HCT116 (cell line): ENCODE measurements around the gene COL16A1. TPM values are rescaled to one million over a fixed set of nuclear protein-coding genes. Genes with fewer than 3 reads are reported as not detected.

Experiments
- ATAC-seq: fragments of 200-7000 bp; cut with Tn5 transposase; 2 replicates; pipeline ENCODE4 v1.9.1; 2020; ENCODE audit warnings: mild to moderate bottlenecking, moderate library complexity
- BruUV-seq: library from RNA; stranded (reverse); fragments of 400-500 nt; replicated peaks from 2 replicates; lab custom pipeline; 2021; lab: Mats Ljungman, UMichigan
- CTCF ChIA-PET: fragments of 300-600 bp; sonication (Branson Sonifier 250); formaldehyde crosslinking; loops from one replicate; lab custom pipeline; 2021; ENCODE audit warnings: antibody characterized with exemption; lab: Charles Lee
- POLR2A ChIA-PET: fragments of 300-600, 350-600 bp; sonication (Branson Sonifier 250); formaldehyde crosslinking; loops from one replicate; lab custom pipeline; 2021; ENCODE audit warnings: antibody characterized with exemption; lab: Charles Lee
- RAD21 ChIA-PET, 2 experiments: fragments of 300-600 bp; sonication (Branson Sonifier 250); formaldehyde crosslinking; loops; one replicate each; lab custom pipeline; 2023; ENCODE audit warnings: low total read pairs in 2 of 2; ENCODE audit not compliant: uncharacterized antibody in 2 of 2, unreplicated experiment in 2 of 2, low non-redundant PET in 1 of 2; lab: Charles Lee
- DNase-seq: peaks from one replicate; pipeline ENCODE4 v3.0.0-alpha.2; 2010; ENCODE audit warnings: low read depth, low spot score
- H2AFZ ChIP-seq: fragments of 200-600 bp; shearing (Covaris generic), sonication (generic); 2 replicates; pipeline ENCODE4 v1.6.1; 2017; ENCODE audit warnings: low read depth, mixed run types, mixed read lengths, antibody characterized with exemption, low read length; ENCODE audit not compliant: poor library complexity, severe bottlenecking
- H3K27ac ChIP-seq: 2 replicates; pipeline ENCODE4 v1.5.1; 2012; ENCODE audit warnings: low read depth, low read length
- H3K27me3 ChIP-seq: fragments of 200-600 bp; sonication (generic); 2 replicates; pipeline ENCODE4 v1.6.1; 2016; ENCODE audit warnings: mixed run types, low read length, mixed read lengths; ENCODE audit not compliant: insufficient read depth
- H3K36me3 ChIP-seq, 2 experiments: fragments of 200-500 bp in 1 of 2; fragments of 200-600 bp in 1 of 2; sonication (Bioruptor generic) in 1 of 2; sonication (generic) in 1 of 2; 2 replicates each; pipeline versions ENCODE4 v1.5.1 to v1.6.1; 2014 to 2016; ENCODE audit warnings: low read length in 2 of 2, inconsistent platforms in 1 of 2, mixed read lengths in 1 of 2, mixed run types in 1 of 2; ENCODE audit not compliant: insufficient read depth in 2 of 2, control insufficient read depth in 1 of 2
- H3K4me1 ChIP-seq, 2 experiments: fragments of 200-600 bp in 1 of 2; sonication (generic) in 1 of 2; 2 replicates each; pipeline versions ENCODE4 v1.5.1 to v1.6.1; 2012 to 2017; ENCODE audit warnings: low read length in 2 of 2, inconsistent platforms in 1 of 2, mild to moderate bottlenecking in 1 of 2, mixed read lengths in 1 of 2, mixed run types in 1 of 2, moderate library complexity in 1 of 2; ENCODE audit not compliant: insufficient read depth in 2 of 2, control insufficient read depth in 1 of 2
- H3K4me2 ChIP-seq: fragments of 200-600 bp; sonication (generic); 2 replicates; pipeline ENCODE4 v1.6.1; 2017; ENCODE audit warnings: mixed run types, low read length, mixed read lengths
- H3K4me3 ChIP-seq, 2 experiments: fragments of 200-600 bp in 1 of 2; sonication (generic) in 1 of 2; replicated peaks in 1 of 2; 2 replicates each; pipeline ENCODE4 v1.5.1; 2011 to 2016; ENCODE audit warnings: low read length in 2 of 2, control low read depth in 1 of 2, low read depth in 1 of 2, mild to moderate bottlenecking in 1 of 2, mixed read lengths in 1 of 2, mixed run types in 1 of 2
- H3K79me2 ChIP-seq: fragments of 200-600 bp; sonication (generic); 2 replicates; pipeline ENCODE4 v1.6.1; 2017; ENCODE audit warnings: mild to moderate bottlenecking, mixed run types, low read length, moderate library complexity, mixed read lengths; ENCODE audit not compliant: insufficient read depth
- H3K9ac ChIP-seq: fragments of 200-600 bp; sonication (generic); 2 replicates; pipeline ENCODE4 v1.6.1; 2016; ENCODE audit warnings: low read length, mixed read lengths
- H3K9me2 ChIP-seq: fragments of 200-600 bp; sonication (generic), shearing (Covaris generic); 2 replicates; pipeline ENCODE4 v1.6.1; 2017; ENCODE audit warnings: mixed run types, mild to moderate bottlenecking, moderate library complexity; ENCODE audit not compliant: insufficient read depth
- H3K9me3 ChIP-seq, 2 experiments: fragments of 200-500 bp in 1 of 2; fragments of 200-600 bp in 1 of 2; sonication (Bioruptor generic) in 1 of 2; sonication (generic) in 1 of 2; 2 replicates each; pipeline ENCODE4 v1.6.1; 2014 to 2017; ENCODE audit warnings: low read length in 2 of 2, mixed read lengths in 2 of 2, inconsistent platforms in 1 of 2, low read depth in 1 of 2, mild to moderate bottlenecking in 1 of 2, mixed run types in 1 of 2, moderate library complexity in 1 of 2; ENCODE audit not compliant: control insufficient read depth in 1 of 2, insufficient read depth in 1 of 2
- H4K20me1 ChIP-seq: fragments of 200-600 bp; sonication (generic), shearing (Covaris generic); 2 replicates; pipeline ENCODE4 v1.6.1; 2017; ENCODE audit warnings: mixed run types, mild to moderate bottlenecking, moderate library complexity; ENCODE audit not compliant: insufficient read depth
- SP1 ChIP-seq: IDR thresholded peaks from 2 replicates; pipeline ENCODE4 v1.6.1; 2012; ENCODE audit warnings: low read depth
- TCF7L2 ChIP-seq: IDR thresholded peaks from 2 replicates; pipeline ENCODE4 v1.7.0; 2011; ENCODE audit warnings: borderline replicate concordance, inconsistent platforms; ENCODE audit not compliant: insufficient read depth, insufficient read length; ENCODE audit errors: extremely low read depth
- YY1 ChIP-seq: IDR thresholded peaks from 2 replicates; pipeline ENCODE4 v1.6.1; 2011; ENCODE audit warnings: low read length, low read depth, moderate library complexity, mild to moderate bottlenecking; ENCODE audit not compliant: insufficient replicate concordance; ENCODE audit errors: extremely low read depth
- ZFX ChIP-seq: fragments of 450-650 bp; IDR thresholded peaks from 2 replicates; pipeline ENCODE4 v1.6.1; 2017
- intact Hi-C: fragments of 100-400 bp; cut with micrococcal nuclease; formaldehyde crosslinking; loops from 2 replicates; pipeline ENCODE4 v1.10.0; 2022
- total RNA-seq: library from RNA; stranded (reverse); gene quantifications from one replicate; pipeline ENCODE4 v1.2.1, GENCODE V29; 2021; ENCODE audit not compliant: unreplicated experiment

COL16A1 gene
- total RNA-seq, 1 experiment from 2014 or later: 2.2 TPM

- CTCF ChIA-PET: no interaction called here
- H3K79me2 ChIP-seq: no peaks in the 10 kb centered on the region
- H3K9me2 ChIP-seq: no peaks in the 10 kb centered on the region
- H3K9ac ChIP-seq: peak overlapping the region; percentile 14; the same call in 1 of the 2 replicates
- no peaks in the 10 kb centered on the region for H3K36me3 ChIP-seq
- H3K9me3 ChIP-seq: no peaks in the 10 kb centered on the region
- RAD21 ChIA-PET: no interaction called here
- no TSS peak for BruUV-seq
- H3K4me2 ChIP-seq: peak overlapping the region; percentile 68
- H2AFZ ChIP-seq: no peak overlapping the region
- H3K27me3 ChIP-seq: no peaks in the 10 kb centered on the region
- H3K27ac ChIP-seq: no peak overlapping the region; the same call in 1 of the 2 replicates
- DNase-seq: peak; percentile 33
- ATAC-seq: peak; percentile 97
- TF ChIP-seq SP1 (no peak), TCF7L2 (peak; percentile 50)
- peak overlapping the region; percentile 9 to 23; a peak in 1 of 4 replicates for H3K4me3 ChIP-seq
- POLR2A ChIA-PET: no interaction called here
- intact Hi-C loops: no loop called here
- H4K20me1 ChIP-seq: no peaks in the 10 kb centered on the region
- peaks cover 0 to 15% of the 10 kb centered on the region in 2 experiments; a peak in 3 of 4 replicates for H3K4me1 ChIP-seq
Measured at GRCh38 chr1:31739346-31739745, 35.5 kb upstream of the COL16A1 start.

DNA sequence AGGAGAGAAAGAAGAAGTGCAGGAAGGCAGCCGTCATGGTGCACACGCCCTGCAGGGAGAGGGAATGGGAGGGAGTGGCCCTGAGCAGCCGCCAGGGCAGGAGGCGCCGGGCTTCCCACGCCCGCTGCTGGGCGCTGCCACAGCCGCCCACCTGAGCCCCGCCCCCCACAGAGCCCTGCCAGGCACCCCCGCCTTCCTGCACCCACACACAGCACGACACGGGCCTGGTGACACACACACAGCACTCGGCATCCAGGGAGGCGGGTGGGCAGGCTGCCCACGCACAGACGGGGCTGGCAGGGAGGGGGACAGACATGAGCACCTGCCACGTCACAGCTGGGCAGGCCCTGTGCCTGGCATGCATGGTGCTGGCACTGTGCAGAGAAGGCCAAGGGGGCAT is 32.9 kb upstream of the COL16A1 start:
- Histone ChIP-seq H3K36me3 (no peaks in the 10 kb centered on the region), H3K9ac (no peak overlapping the region), H3K4me2 (no peak overlapping the region), H3K27me3 (no peaks in the 10 kb centered on the region), H4K20me1 (no peaks in the 10 kb centered on the region), H3K27ac (no peak overlapping the region; the same call in 1 of the 2 replicates), H3K9me2 (no peaks in the 10 kb centered on the region), H3K4me1 (peaks cover 0 to 15% of the 10 kb centered on the region in 2 experiments; a peak in 3 of 4 replicates), H2AFZ (no peak overlapping the region), H3K79me2 (no peaks in the 10 kb centered on the region), H3K9me3 (no peaks in the 10 kb centered on the region), H3K4me3 (no peak overlapping the region)
- no peak for DNase-seq
- POLR2A ChIA-PET: no interaction called here
- RAD21 ChIA-PET: no interaction called here
- CTCF ChIA-PET: interaction anchor here (1.6 kb wide), 1 partner anchor 9 kb away, joined by 5 read pairs; no protein-coding TSS in a partner anchor
- intact Hi-C loops: no loop called here
- TF ChIP-seq ZFX (no peak), YY1 (no peak)
- ATAC-seq: no peak
- no TSS peak for BruUV-seq
